Nephron progenitor cell (in vitro differentiated cells): ENCODE measurements around the gene TBX10.

ENCODE experiments used
- DNase-seq: peaks from one replicate; pipeline ENCODE4 v3.0.0; 2021
- H3K27ac Mint-ChIP-seq: 2 replicates; pipeline ENCODE4 v1.8.0; 2021; ENCODE audit warnings: mild to moderate bottlenecking, moderate library complexity, mixed read lengths
- H3K27me3 Mint-ChIP-seq: 2 replicates; pipeline ENCODE4 v1.8.0; 2021; ENCODE audit warnings: mild to moderate bottlenecking, low read depth, mixed read lengths; ENCODE audit not compliant: poor library complexity
- H3K36me3 Mint-ChIP-seq: 2 replicates; pipeline ENCODE4 v1.8.0; 2021; ENCODE audit warnings: low read depth, mixed read lengths
- H3K4me1 Mint-ChIP-seq: 2 replicates; pipeline ENCODE4 v1.8.0; 2021; ENCODE audit warnings: mixed read lengths
- H3K4me3 Mint-ChIP-seq: 2 replicates; pipeline ENCODE4 v1.8.0; 2021; ENCODE audit warnings: mild to moderate bottlenecking, moderate library complexity, mixed read lengths
- H3K9me3 Mint-ChIP-seq: 2 replicates; pipeline ENCODE4 v1.8.0; 2021; ENCODE audit warnings: mild to moderate bottlenecking, moderate library complexity, mixed read lengths
- CTCF ChIP-seq: fragments of 200-600 bp; sonication (generic); IDR thresholded peaks from 2 replicates; pipeline ENCODE4 v1.5.0; 2021; ENCODE audit warnings: antibody characterized with exemption

The TBX10 gene

DNA sequence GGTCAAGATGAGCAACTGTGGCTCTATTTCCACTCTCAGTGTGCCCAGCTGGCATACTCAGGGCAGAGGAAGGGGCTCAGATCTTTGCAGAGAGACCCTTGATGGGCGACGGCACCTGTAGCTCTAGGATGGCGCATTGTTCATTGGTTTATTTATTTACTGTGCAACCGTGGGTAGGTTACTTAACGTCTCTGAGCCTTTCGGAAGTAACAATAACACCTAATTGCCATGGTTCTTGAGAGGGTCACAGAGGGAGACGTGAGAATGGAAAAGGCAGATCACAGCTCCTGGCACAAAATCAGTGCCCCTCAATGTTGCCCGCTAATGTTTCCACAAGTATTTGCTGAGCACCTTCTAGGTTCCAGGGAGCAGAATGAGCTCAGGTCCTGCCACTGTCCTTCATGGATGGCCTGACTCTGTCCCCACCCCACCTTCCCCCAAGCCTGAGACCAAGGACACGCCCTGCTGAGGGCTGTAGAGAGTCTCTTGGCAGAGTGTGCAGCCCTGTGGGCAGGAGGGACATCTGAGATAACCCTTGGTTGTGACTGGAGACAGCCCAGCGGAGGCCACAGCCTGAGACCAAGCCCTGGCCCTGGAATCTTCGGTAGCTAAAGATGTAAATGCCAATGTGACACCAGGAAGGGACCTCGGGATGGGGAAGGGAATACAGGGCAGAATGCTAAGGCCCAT, 35.6 kb upstream of the TBX10 start:
- DNase-seq, result no peak
- no peak for TF ChIP-seq CTCF
- no peaks in the 10 kb centered on the region for H3K36me3 Mint-ChIP-seq
- no peak overlapping the region for H3K27ac Mint-ChIP-seq
- peaks cover 21% of the 10 kb centered on the region for H3K9me3 Mint-ChIP-seq
- H3K4me3 Mint-ChIP-seq, result no peak overlapping the region
- H3K4me1 Mint-ChIP-seq, result no peaks in the 10 kb centered on the region
- H3K27me3 Mint-ChIP-seq, result peaks cover 26% of the 10 kb centered on the region

GRCh38 chr11:67674442-67674871, 34.9 kb upstream of the TBX10 start, which contains the start of gene ALDH3B2:
Gene ALDH3B2, minus strand, starts transcription at chr11:67674623. Its CDS starts 7,688 bp downstream, at chr11:67666935.
- no peak for DNase-seq
- peak within 1 kb of the TSS; percentile 14 for H3K27ac Mint-ChIP-seq
- peaks cover 21% of the 10 kb centered on the region for H3K9me3 Mint-ChIP-seq
- H3K4me3 Mint-ChIP-seq, result no peak within 1 kb of the TSS
- peaks cover 26% of the 10 kb centered on the region for H3K27me3 Mint-ChIP-seq
- no peaks in the 10 kb centered on the region for H3K4me1 Mint-ChIP-seq
- H3K36me3 Mint-ChIP-seq, result no peaks in the 10 kb centered on the region
- no peak for TF ChIP-seq CTCF

DNA sequence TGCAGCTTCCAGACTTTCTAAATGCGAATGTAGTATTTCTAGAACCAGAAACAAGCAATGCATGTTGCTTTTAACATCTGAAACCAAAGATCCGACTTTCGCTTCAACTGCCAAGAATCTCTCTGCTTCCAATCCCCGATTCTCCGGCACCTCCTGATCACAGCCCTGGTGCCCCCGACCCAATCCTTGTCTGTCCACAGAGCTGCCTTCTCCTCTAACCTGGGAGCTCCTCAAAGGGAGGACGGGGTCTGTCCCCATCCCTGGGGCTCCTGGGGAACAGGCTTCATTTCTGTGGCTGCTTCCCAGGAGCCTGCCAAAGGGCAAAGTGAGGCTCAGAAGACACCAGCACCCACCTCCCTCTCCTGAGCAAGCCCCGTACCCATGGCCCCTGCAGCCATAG, 34.3 kb upstream of the TBX10 start:
- H3K27ac Mint-ChIP-seq, result peak overlapping the region; percentile 14
- no peak for DNase-seq
- H3K36me3 Mint-ChIP-seq, result no peaks in the 10 kb centered on the region
- H3K27me3 Mint-ChIP-seq, result peaks cover 26% of the 10 kb centered on the region
- H3K9me3 Mint-ChIP-seq, result peaks cover 21% of the 10 kb centered on the region
- H3K4me3 Mint-ChIP-seq, result no peak overlapping the region
- H3K4me1 Mint-ChIP-seq, result no peaks in the 10 kb centered on the region
- no peak for TF ChIP-seq CTCF

GRCh38 chr11:67673358-67673757, 33.8 kb upstream of the TBX10 start:
- TF ChIP-seq CTCF, result no peak
- Mint-ChIP-seq H3K27me3 (peaks cover 23% of the 10 kb centered on the region), H3K4me3 (no peak overlapping the region), H3K36me3 (no peaks in the 10 kb centered on the region), H3K27ac (no peak overlapping the region), H3K4me1 (no peaks in the 10 kb centered on the region), H3K9me3 (peaks cover 21% of the 10 kb centered on the region)
- DNase-seq, result no peak

DNA sequence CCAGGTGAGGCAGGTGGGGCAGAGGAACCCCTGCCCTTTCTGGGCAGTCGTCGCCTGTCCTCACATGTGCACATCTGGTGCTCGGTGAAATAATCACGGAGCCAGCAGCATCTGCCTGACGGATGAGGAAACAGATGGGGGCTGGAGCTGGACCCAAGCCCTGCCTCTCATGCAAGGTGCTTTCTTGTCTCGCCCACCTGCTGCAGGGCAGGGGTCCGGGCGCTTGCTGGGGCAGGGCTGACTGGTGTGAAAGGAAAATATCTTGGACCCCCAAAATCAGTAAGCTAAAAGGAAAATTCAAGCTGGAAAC, 31.6 kb upstream of the TBX10 start:
- H3K27ac Mint-ChIP-seq, result no peak overlapping the region
- H3K9me3 Mint-ChIP-seq, result peaks cover 6% of the 10 kb centered on the region
- DNase-seq, result no peak
- H3K27me3 Mint-ChIP-seq, result peaks cover 13% of the 10 kb centered on the region
- H3K4me1 Mint-ChIP-seq, result no peaks in the 10 kb centered on the region
- H3K4me3 Mint-ChIP-seq, result no peak overlapping the region
- no peaks in the 10 kb centered on the region for H3K36me3 Mint-ChIP-seq
- no peak for TF ChIP-seq CTCF
